Epithelial cell of esophagus (primary cell): ENCODE data around the gene CDC123.

ENCODE experiments used
- DNase-seq: peaks from one replicate; pipeline ENCODE4 v3.0.0; 2010; ENCODE audit warnings: low read depth
- H3K4me3 ChIP-seq: 2 replicates; pipeline ENCODE4 v1.5.1; 2011; ENCODE audit warnings: mild to moderate bottlenecking, low read length, control low read depth
- TF ChIP-seq, protein P1 (sequence below): IDR thresholded peaks from 2 replicates; pipeline ENCODE4 v1.5.1; 2011; ENCODE audit warnings: low read depth, mild to moderate bottlenecking, low read length, control low read depth, inconsistent platforms; ENCODE audit not compliant: insufficient read depth; ENCODE audit errors: missing control alignments

CDC123 gene

DNA sequence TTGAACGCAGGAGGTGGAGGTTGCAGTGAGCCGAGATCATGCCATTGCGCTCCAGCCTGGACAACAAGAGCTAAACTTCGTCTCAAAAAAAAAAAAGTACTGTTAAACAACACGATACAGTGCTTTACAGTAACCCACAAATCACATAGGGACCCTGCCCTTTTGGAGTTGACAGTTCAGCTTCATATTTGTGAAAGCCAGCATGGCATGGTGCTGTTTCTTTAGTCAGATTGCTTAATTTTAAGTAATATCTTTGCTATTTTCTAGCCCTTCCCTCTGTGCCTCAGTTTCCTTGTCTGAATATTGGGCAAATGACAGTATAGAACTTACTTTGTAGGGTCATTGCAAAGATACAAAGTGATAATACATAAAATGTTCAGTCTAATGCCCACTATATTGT lies 4.9 kb downstream of the CDC123 start:
- no peak overlapping the region for H3K4me3 ChIP-seq
- no peak for DNase-seq
- TF ChIP-seq, protein P1, sequence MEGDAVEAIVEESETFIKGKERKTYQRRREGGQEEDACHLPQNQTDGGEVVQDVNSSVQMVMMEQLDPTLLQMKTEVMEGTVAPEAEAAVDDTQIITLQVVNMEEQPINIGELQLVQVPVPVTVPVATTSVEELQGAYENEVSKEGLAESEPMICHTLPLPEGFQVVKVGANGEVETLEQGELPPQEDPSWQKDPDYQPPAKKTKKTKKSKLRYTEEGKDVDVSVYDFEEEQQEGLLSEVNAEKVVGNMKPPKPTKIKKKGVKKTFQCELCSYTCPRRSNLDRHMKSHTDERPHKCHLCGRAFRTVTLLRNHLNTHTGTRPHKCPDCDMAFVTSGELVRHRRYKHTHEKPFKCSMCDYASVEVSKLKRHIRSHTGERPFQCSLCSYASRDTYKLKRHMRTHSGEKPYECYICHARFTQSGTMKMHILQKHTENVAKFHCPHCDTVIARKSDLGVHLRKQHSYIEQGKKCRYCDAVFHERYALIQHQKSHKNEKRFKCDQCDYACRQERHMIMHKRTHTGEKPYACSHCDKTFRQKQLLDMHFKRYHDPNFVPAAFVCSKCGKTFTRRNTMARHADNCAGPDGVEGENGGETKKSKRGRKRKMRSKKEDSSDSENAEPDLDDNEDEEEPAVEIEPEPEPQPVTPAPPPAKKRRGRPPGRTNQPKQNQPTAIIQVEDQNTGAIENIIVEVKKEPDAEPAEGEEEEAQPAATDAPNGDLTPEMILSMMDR, result no peak

DNA sequence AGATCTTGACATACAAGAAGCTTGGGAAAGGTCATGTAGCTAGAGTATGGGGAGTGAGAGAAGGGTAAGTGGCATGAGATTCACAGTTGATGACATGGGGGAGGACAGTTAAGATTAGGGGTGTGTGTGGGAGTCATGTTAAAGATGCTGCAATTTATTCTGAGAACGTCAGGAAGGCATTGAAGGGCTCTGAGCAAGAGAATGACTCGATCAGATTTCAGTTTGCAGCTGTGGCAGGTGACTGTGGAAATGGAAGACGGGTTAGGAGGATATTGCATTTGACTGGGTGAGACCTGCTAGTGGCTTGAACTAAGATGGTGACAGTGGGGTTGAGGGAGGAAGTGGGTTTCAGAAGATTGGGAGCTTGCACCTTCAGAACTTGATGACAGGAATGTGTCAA lies 5.6 kb downstream of the CDC123 start:
- no peak overlapping the region for H3K4me3 ChIP-seq
- TF ChIP-seq, protein P1, result no peak
- DNase-seq, result no peak

DNA sequence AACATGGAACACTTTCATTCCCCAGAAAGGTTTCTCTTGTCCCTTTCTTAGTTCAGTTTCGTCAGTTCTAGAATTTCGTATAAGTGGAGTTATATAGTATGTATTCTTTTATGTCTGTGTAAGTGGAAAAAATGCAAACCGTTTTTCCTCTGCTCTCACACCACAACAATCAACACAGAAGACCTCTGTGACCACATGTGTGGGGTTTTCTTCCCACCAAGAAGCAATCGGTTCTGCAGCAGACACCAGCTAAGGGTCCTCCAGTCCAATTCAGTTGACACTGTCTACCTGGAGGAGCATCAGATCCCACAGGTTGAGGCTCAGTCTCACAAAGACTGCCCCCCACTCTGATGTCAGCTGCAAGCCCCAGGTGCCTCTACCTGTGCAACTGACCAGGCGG lies 6.2 kb downstream of the CDC123 start:
- no peak overlapping the region for H3K4me3 ChIP-seq
- TF ChIP-seq, protein P1, result no peak
- no peak for DNase-seq

DNA sequence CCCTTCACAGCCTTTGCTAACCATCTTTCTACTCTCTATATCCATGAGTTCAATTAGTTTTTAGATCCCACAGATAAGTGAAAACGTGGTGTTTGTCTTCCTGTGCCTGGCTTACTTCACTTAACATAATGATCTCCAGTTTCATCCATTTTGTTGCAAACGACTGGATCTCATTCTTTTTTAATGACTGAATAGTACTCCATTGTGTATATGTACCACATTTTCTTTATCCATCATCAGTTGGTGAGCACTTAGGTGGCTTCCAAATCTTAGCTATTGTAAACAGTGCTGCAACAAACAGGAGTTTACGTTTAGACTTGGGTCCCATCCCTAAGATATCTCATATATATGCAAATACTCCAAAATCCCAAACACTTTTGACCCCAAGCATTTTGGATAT lies 9.1 kb downstream of the CDC123 start:
- DNase-seq, result no peak

DNA sequence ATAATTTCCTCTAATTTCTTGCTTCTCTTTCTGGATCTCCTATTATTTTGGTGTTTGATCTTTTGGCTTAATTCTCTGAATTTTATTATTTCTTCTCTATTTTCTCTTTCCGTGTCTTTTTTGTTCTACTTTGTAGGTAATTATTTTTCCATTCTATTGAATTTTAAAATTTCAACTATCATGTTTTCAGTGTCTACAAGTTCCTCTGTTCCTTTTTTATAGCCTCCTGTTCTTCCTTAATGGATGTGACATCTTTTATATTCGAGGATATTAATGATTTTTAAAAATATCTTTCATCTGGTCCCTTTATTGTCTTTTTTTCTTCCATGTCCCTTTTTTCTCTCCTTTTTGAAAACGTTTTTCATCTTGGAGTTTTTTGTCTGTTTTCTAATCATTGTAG lies 11.1 kb downstream of the CDC123 start:
- no peak overlapping the region for H3K4me3 ChIP-seq

More for the DNA sequence above, 9.1 kb downstream of the CDC123 start:
- no peak overlapping the region for H3K4me3 ChIP-seq
- TF ChIP-seq, protein P1, result no peak

GRCh38 chr10:12208460-12208859 lies 12.5 kb downstream of the CDC123 start:
- TF ChIP-seq, protein P1, result no peak
- H3K4me3 ChIP-seq, result no peak overlapping the region
- DNase-seq, result no peak

More for the DNA sequence above, 11.1 kb downstream of the CDC123 start:
- TF ChIP-seq, protein P1, result no peak
- DNase-seq, result no peak

DNA sequence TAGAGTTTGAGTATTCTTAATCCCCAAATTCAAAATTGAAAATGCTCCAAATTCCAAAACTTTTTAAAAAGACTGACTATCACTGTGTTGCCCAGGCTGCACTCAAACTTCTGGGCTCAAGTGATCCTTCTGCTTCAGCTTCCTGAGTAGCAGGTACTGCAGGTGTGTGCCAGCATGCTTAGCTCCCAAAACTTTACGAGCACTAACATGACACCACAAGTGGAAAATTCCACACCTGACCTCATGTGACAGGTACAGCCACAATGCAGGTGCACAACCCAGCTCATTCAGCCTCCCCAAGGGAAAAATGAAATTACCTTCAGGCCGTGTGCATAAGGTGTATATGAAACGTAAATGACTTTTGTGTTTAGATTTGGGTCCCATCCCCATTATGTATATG lies 16.5 kb downstream of the CDC123 start:
- H3K4me3 ChIP-seq, result no peak overlapping the region
- TF ChIP-seq, protein P1, result no peak
- DNase-seq, result no peak
